Transverse colon (tissue), 4 donors: ENCODE measurements around the gene CCDC51.

Experiments used
- EP300 ChIP-seq: sonication (generic); formaldehyde crosslinking; IDR thresholded peaks from one replicate; pipeline ENCODE4 v1.6.1; 2017; ENCODE audit warnings: antibody characterized with exemption, low read depth
- POLR2AphosphoS5 ChIP-seq, 3 donors: sonication (generic); formaldehyde crosslinking; IDR thresholded peaks; one replicate each; pipeline ENCODE4 v1.6.1; 2016; ENCODE audit warnings: antibody characterized with exemption in 3 of 3
- TF ChIP-seq, protein P1 (sequence below), 5 experiments: fragments of 200-600 bp in 3 of 5; fragments of 450-650 bp in 2 of 5; sonication (generic) in 3 of 5; IDR thresholded peaks; 1 replicate in 2 of 5; 2 replicates in 3 of 5; pipeline ENCODE4 v1.5.1; 2016 to 2017; ENCODE audit warnings: antibody characterized with exemption in 5 of 5, inconsistent platforms in 3 of 5, mild to moderate bottlenecking in 2 of 5, moderate library complexity in 1 of 5

DNA sequence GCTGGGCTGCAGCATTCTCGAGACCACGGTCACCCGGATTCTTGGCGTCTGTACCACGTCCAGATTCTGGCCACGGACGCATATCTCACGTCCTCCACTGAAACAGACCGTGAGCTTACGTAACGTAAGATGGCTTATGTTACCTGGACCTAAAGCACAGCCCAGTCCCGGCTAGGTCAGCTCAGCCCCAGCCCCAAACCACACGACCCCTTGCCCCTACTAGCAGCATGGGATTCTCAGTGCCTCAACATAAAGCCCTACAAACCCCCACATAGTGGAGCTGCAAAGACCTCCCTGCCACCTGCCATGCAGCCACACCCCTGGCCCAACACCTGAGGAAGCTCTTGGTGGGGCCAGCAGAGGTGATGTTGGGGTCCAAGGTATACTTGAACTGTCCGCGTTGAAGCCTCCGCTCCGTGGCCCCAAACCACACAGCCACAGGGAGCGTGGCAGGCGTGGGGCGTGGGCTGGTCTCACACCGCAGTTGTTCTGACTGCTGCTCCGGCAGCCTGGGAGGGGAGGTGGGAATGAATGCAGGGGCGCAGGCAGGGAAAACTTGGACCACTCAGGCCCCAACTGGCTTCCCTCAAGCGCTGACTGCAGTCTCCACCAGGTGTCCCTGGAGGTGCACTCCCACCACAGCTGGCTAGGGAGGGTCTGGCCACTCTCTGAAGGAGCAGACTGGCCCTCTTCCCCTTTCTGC, 24.5 kb downstream of the CCDC51 start:
- TF ChIP-seq, protein P1, sequence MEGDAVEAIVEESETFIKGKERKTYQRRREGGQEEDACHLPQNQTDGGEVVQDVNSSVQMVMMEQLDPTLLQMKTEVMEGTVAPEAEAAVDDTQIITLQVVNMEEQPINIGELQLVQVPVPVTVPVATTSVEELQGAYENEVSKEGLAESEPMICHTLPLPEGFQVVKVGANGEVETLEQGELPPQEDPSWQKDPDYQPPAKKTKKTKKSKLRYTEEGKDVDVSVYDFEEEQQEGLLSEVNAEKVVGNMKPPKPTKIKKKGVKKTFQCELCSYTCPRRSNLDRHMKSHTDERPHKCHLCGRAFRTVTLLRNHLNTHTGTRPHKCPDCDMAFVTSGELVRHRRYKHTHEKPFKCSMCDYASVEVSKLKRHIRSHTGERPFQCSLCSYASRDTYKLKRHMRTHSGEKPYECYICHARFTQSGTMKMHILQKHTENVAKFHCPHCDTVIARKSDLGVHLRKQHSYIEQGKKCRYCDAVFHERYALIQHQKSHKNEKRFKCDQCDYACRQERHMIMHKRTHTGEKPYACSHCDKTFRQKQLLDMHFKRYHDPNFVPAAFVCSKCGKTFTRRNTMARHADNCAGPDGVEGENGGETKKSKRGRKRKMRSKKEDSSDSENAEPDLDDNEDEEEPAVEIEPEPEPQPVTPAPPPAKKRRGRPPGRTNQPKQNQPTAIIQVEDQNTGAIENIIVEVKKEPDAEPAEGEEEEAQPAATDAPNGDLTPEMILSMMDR (IDR thresholded peaks at IDR 0.05), result no peak
- TF ChIP-seq POLR2AphosphoS5 (IDR thresholded peaks at IDR 0.05) (no peak), EP300 (no peak)
